Glomerular visceral epithelial cell (primary cell): ENCODE measurements around the gene OR52I1.

Experiments
- DNase-seq: peaks from one replicate; pipeline ENCODE4 v3.0.0-alpha.2; 2016; ENCODE audit errors: extremely low spot score

Gene OR52I1

GRCh38 chr11:4593739-4594138 lies at the start of gene OR52I1:
TSS of gene OR52I1 (plus strand) at chr11:4594039. CDS start at chr11:4594039, 0 bp downstream.
- no peak for DNase-seq

- DNase-seq, result no peak
Measured at GRCh38 chr11:4544891-4545290, 48.9 kb upstream of the OR52I1 start, which contains the start of gene OR52M1. TSS of gene OR52M1 (plus strand) at chr11:4545191. CDS start at chr11:4545191, 0 bp downstream.

GRCh38 chr11:4546878-4547277 lies 47.0 kb upstream of the OR52I1 start:
- no peak for DNase-seq

- no peak for DNase-seq
Measured at GRCh38 chr11:4547416-4547815, 46.4 kb upstream of the OR52I1 start.

- no peak for DNase-seq
Measured at GRCh38 chr11:4551346-4551979, 42.4 kb upstream of the OR52I1 start.

GRCh38 chr11:4559527-4560440 lies 34.1 kb upstream of the OR52I1 start:
- no peak for DNase-seq

- no peak for DNase-seq
Measured at GRCh38 chr11:4560467-4560866, 33.4 kb upstream of the OR52I1 start.

- DNase-seq, result no peak
Measured at GRCh38 chr11:4565371-4565770, 28.5 kb upstream of the OR52I1 start.

- no peak for DNase-seq
Measured at GRCh38 chr11:4569075-4569474, 24.8 kb upstream of the OR52I1 start.

- no peak for DNase-seq
Measured at GRCh38 chr11:4576880-4577279, 17.0 kb upstream of the OR52I1 start.

GRCh38 chr11:4577761-4578160 lies 16.1 kb upstream of the OR52I1 start:
- no peak for DNase-seq

GRCh38 chr11:4578624-4579023 lies 15.2 kb upstream of the OR52I1 start:
- DNase-seq, result no peak

- DNase-seq, result no peak
Measured at GRCh38 chr11:4580124-4580523, 13.7 kb upstream of the OR52I1 start.

GRCh38 chr11:4581443-4581842 lies 12.4 kb upstream of the OR52I1 start, which contains the start of gene OR52I2:
TSS of gene OR52I2 (plus strand) at chr11:4581743.
- DNase-seq, result no peak

- DNase-seq, result no peak
Measured at GRCh38 chr11:4589017-4589416, 4.8 kb upstream of the OR52I1 start.

GRCh38 chr11:4605057-4605456 lies 11.2 kb downstream of the OR52I1 start:
- no peak for DNase-seq

GRCh38 chr11:4606231-4607015 lies 12.6 kb downstream of the OR52I1 start:
- peak; percentile 19 for DNase-seq

- no peak for DNase-seq
Measured at GRCh38 chr11:4607096-4607495, 13.3 kb downstream of the OR52I1 start.

GRCh38 chr11:4607781-4608666 lies 14.2 kb downstream of the OR52I1 start, which contains the start of gene TRIM68:
TSS of gene TRIM68 (minus strand) at chr11:4608231. CDS start at chr11:4605504, 2,727 bp downstream.
- DNase-seq, result peak; percentile 95

- DNase-seq, result no peak
Measured at GRCh38 chr11:4610258-4610935, 16.6 kb downstream of the OR52I1 start.
